GM10266 (cell line): ENCODE data around the gene PCNT.
"Not testable (repeated sequence)": the region's sequence is repeated elsewhere in the genome, so short reads cannot be mapped to it uniquely, and the experiment has no call there.

Source experiments
- DNase-seq: peaks from one replicate; pipeline ENCODE4 v3.0.0; 2012; ENCODE audit errors: extremely low spot score
- TF ChIP-seq, protein P1 (sequence below): IDR thresholded peaks from 2 replicates; pipeline ENCODE4 v1.5.1; 2012; ENCODE audit warnings: mild to moderate bottlenecking, low read depth; ENCODE audit not compliant: control insufficient read depth, insufficient read depth; ENCODE audit errors: missing control alignments

The PCNT gene

GRCh38 chr21:46461909-46462308 is 138.0 kb downstream of the PCNT start:
- no peak for DNase-seq

GRCh38 chr21:46465153-46465552 is 141.2 kb downstream of the PCNT start:
- not testable (repeated sequence) for DNase-seq

More at GRCh38 chr21:46461909-46462308, 138.0 kb downstream of the PCNT start:
- TF ChIP-seq, protein P1, sequence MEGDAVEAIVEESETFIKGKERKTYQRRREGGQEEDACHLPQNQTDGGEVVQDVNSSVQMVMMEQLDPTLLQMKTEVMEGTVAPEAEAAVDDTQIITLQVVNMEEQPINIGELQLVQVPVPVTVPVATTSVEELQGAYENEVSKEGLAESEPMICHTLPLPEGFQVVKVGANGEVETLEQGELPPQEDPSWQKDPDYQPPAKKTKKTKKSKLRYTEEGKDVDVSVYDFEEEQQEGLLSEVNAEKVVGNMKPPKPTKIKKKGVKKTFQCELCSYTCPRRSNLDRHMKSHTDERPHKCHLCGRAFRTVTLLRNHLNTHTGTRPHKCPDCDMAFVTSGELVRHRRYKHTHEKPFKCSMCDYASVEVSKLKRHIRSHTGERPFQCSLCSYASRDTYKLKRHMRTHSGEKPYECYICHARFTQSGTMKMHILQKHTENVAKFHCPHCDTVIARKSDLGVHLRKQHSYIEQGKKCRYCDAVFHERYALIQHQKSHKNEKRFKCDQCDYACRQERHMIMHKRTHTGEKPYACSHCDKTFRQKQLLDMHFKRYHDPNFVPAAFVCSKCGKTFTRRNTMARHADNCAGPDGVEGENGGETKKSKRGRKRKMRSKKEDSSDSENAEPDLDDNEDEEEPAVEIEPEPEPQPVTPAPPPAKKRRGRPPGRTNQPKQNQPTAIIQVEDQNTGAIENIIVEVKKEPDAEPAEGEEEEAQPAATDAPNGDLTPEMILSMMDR = no peak

DNA sequence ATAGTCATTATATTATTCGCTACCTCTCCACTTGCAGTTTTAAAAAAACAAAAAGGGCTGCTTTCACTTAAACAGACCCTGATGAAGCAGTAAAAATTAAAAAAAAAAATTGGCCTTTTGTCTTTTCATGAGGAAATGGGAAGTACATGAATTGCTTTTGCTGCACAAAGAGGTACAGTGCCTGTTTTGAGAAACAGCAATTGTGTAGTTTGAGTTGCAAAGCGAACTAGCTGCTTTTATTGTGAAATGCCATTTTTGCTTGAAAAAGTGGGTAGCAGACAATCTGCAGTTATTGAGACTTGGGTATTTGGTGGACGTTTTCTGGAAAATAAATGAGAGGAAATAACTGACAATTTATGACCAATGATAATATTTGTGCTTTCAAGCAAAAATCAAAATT is 141.7 kb downstream of the PCNT start:
- DNase-seq = no peak
- TF ChIP-seq, protein P1 = no peak

GRCh38 chr21:46468108-46468774 is 144.3 kb downstream of the PCNT start:
- TF ChIP-seq, protein P1 = no peak

GRCh38 chr21:46469275-46469674 is 145.3 kb downstream of the PCNT start:
- no peak for DNase-seq
- TF ChIP-seq, protein P1 = no peak

More at GRCh38 chr21:46468108-46468774, 144.3 kb downstream of the PCNT start:
- no peak for DNase-seq

- TF ChIP-seq, protein P1 = no peak
- no peak for DNase-seq
Measured at GRCh38 chr21:46471514-46471913, 147.6 kb downstream of the PCNT start.

DNA sequence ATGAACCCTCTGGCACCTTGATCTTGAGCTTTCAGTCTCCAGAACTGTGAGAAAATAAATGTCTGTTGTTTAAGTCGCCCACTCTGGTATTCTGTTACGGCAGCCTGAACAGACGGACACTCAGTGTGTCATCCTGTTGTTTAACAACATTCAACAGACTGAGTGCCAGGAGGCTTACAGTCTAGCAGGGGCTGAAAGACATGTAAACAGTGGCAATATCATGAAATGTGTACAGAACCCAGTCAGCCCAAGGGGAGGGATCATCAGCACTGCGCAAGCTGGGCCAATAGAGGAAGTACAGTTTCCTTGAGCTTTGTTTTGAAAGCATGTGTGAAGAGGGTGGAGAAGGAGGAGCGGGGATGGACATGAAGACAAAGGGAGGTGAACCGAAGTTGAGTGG is 148.3 kb downstream of the PCNT start:
- TF ChIP-seq, protein P1 = no peak
- no peak for DNase-seq

GRCh38 chr21:46474382-46474781 is 150.4 kb downstream of the PCNT start:
- TF ChIP-seq, protein P1 = no peak
- DNase-seq = no peak
